Measurements from ENCODE around the gene ATP9B. TPM values are rescaled to one million over a fixed set of nuclear protein-coding genes. Genes with fewer than 3 reads are reported as not detected.

Gene ATP9B
- total RNA-seq, 1 experiment from 2014 or later = 20.9 TPM

GRCh38 chr18:79070486-79070885, 1.3 kb downstream of the ATP9B start:
- DNase-seq = no peak
- H3K9me3 Mint-ChIP-seq = peaks cover 57 to 59% of the 10 kb centered on the region in 2 experiments
- WGBS (ENCODE audit: extremely low coverage, insufficient read length, low lambda C conversion rate) = no CpG with 5 or more reads among the region's 3 CpGs

More at GRCh38 chr18:79070486-79070885, 1.3 kb downstream of the ATP9B start:
- H3K36me3 Mint-ChIP-seq (ENCODE audit: insufficient read depth in 1 of 3, low read depth in 3 of 3) = peaks cover 31 to 53% (median 38%) of the 10 kb centered on the region in 3 experiments
- H3K4me1 ChIP-seq (ENCODE audit: insufficient read depth, low read length) = no peaks in the 10 kb centered on the region
- no peak overlapping the region for H2BK20ac ChIP-seq (ENCODE audit: low read depth, low read length, poor library complexity, severe bottlenecking)
- no peaks in the 10 kb centered on the region for H3K9me3 ChIP-seq (ENCODE audit: control insufficient read depth, low read depth, low read length)
- H2BK120ac ChIP-seq (ENCODE audit: low read depth, low read length, poor library complexity, severe bottlenecking) = no peak overlapping the region
- H3K4me2 ChIP-seq (ENCODE audit: insufficient read depth, insufficient read length, low read length) = peak overlapping the region; percentile 76
- H3K9ac ChIP-seq (ENCODE audit: extremely low read depth, insufficient read length, low read length) = no peak overlapping the region
- no peak overlapping the region for H2BK5ac ChIP-seq (ENCODE audit: insufficient read length, low read length)
- no peak overlapping the region for H3K14ac ChIP-seq (ENCODE audit: insufficient read depth, low read length)
- peaks cover 17% of the 10 kb centered on the region; the same call in 1 of the 2 replicates for H3K79me2 ChIP-seq (ENCODE audit: insufficient read depth, low read length)
- no peak overlapping the region for H2AK5ac ChIP-seq (ENCODE audit: insufficient read length, low read length)
- no peak overlapping the region for H4K5ac ChIP-seq (ENCODE audit: insufficient read length, low read depth, low read length)
- no peak overlapping the region for H3K27ac ChIP-seq (ENCODE audit: insufficient read length, low read depth, low read length)
- no peak overlapping the region for H4K91ac ChIP-seq (ENCODE audit: insufficient read length, low read depth, low read length)
- no peak overlapping the region for H2AFZ ChIP-seq (ENCODE audit: low read length)
- no peak overlapping the region for H2BK15ac ChIP-seq (ENCODE audit: low read depth, low read length)
- H3K18ac ChIP-seq (ENCODE audit: insufficient read length, low read depth, low read length) = no peak overlapping the region
- no peak overlapping the region for H4K8ac ChIP-seq (replicated peaks; ENCODE audit: insufficient read length, low read depth, low read length)
- peaks cover 7% of the 10 kb centered on the region; the same call in 1 of the 2 replicates for H3K27me3 ChIP-seq (ENCODE audit: insufficient read depth, low read length)
- H3K56ac ChIP-seq (ENCODE audit: insufficient read length, low read depth, low read length) = no peak overlapping the region
- no peak overlapping the region for H3K4ac ChIP-seq (ENCODE audit: low read depth, low read length)
- peaks cover 4 to 8% of the 10 kb centered on the region in 2 experiments; a peak in 3 of 4 replicates for H3K4me1 Mint-ChIP-seq
- peaks cover 31% of the 10 kb centered on the region for H3K27me3 Mint-ChIP-seq (ENCODE audit: low read depth)
- H3K4me3 Mint-ChIP-seq = peak overlapping the region; percentile 82 to 89
- H3K23ac ChIP-seq (ENCODE audit: insufficient read length, low read depth, low read length) = no peak overlapping the region
- H2BK12ac ChIP-seq (ENCODE audit: insufficient read length, low read depth, low read length) = no peak overlapping the region
- no peak overlapping the region for H3T11ph ChIP-seq (ENCODE audit: low read length)
- peaks cover 9% of the 10 kb centered on the region for H3K79me1 ChIP-seq (ENCODE audit: insufficient read depth, low read depth, low read length, poor library complexity, severe bottlenecking)
- TF ChIP-seq, protein P1, sequence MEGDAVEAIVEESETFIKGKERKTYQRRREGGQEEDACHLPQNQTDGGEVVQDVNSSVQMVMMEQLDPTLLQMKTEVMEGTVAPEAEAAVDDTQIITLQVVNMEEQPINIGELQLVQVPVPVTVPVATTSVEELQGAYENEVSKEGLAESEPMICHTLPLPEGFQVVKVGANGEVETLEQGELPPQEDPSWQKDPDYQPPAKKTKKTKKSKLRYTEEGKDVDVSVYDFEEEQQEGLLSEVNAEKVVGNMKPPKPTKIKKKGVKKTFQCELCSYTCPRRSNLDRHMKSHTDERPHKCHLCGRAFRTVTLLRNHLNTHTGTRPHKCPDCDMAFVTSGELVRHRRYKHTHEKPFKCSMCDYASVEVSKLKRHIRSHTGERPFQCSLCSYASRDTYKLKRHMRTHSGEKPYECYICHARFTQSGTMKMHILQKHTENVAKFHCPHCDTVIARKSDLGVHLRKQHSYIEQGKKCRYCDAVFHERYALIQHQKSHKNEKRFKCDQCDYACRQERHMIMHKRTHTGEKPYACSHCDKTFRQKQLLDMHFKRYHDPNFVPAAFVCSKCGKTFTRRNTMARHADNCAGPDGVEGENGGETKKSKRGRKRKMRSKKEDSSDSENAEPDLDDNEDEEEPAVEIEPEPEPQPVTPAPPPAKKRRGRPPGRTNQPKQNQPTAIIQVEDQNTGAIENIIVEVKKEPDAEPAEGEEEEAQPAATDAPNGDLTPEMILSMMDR (conservative IDR thresholded peaks at IDR 0.05) = no peak
- no peaks in the 10 kb centered on the region for H4K20me1 ChIP-seq (ENCODE audit: control insufficient read depth, insufficient read depth, insufficient read length)
- peaks cover 8% of the 10 kb centered on the region for H3K23me2 ChIP-seq (ENCODE audit: insufficient read length, low read depth, low read length, poor library complexity, severe bottlenecking)
- no peak overlapping the region for H3K27ac Mint-ChIP-seq
